Ectodermal cell (in vitro differentiated cells): Measurements from ENCODE around the gene EVC2.

Experiments used
- H3K27ac ChIP-seq: 2 replicates; pipeline ENCODE4 v1.7.0; 2013; ENCODE audit warnings: mild to moderate bottlenecking, low read depth, low read length; ENCODE audit not compliant: insufficient read depth, poor library complexity, severe bottlenecking
- H3K27me3 ChIP-seq: 2 replicates; pipeline ENCODE4 v1.7.0; 2013; ENCODE audit warnings: mild to moderate bottlenecking, low read length; ENCODE audit not compliant: insufficient read depth, control insufficient read depth, poor library complexity, severe bottlenecking
- H3K36me3 ChIP-seq: one replicate; pipeline ENCODE4 v1.7.0; 2013; ENCODE audit warnings: low read length; ENCODE audit not compliant: control insufficient read depth, insufficient read depth
- H3K4me1 ChIP-seq: one replicate; pipeline ENCODE4 v1.7.0; 2013; ENCODE audit warnings: low read length; ENCODE audit not compliant: control insufficient read depth, insufficient read depth
- H3K4me3 ChIP-seq: 2 replicates; pipeline ENCODE4 v1.7.0; 2013; ENCODE audit warnings: low read depth, low read length, control low read depth; ENCODE audit not compliant: insufficient read depth
- H3K9me3 ChIP-seq: 2 replicates; pipeline ENCODE4 v1.7.0; 2013; ENCODE audit warnings: mild to moderate bottlenecking, low read length, moderate library complexity; ENCODE audit not compliant: control insufficient read depth
- WGBS, 2 experiments: methylation state at CpG; one replicate each; pipeline ENCODE4 v1.1.7; 2013; ENCODE audit warnings: missing lambda C conversion rate in 2 of 2; 5-methylcytosine and 5-hydroxymethylcytosine counted together

EVC2 gene

DNA sequence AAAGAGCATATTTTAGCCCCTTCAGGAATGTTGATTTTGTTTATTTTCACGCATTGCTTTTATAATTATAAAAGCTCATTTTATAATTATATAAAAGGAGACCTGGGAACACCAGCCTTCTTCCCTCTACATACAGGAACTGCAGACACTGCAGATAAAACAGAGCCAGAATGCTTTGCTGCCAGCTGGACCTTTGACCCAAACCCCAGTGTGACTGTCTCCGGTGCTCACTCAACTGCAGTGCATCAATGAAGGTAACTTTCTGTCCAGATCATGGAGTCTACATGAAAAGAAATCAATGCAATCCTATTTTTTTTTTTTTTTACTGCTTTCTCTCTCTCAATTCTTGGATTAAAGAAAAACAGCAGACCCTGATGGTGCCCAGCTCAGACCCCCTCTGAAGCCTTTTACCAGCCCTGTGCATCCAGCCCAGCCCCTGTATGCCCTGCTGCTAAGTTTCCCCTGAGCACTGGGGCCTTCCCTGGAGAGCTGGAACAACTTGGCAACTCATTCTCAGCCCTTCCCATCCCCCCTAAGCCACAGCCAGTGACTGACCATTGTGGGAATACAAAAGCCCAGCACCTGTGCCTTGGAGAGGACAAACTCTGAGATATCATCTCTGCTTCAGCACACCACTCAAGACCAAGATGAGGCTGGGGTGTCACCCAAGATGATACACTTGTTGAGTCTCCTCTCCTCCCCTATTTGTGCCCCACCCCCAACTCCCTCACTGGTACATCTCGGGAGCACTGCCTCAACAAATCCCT, 182.1 kb downstream of the EVC2 start:
- Histone ChIP-seq H3K9me3 (no peaks in the 10 kb centered on the region), H3K4me3 (no peak overlapping the region), H3K36me3 (no peaks in the 10 kb centered on the region), H3K27ac (no peak overlapping the region), H3K27me3 (no peaks in the 10 kb centered on the region), H3K4me1 (peaks cover 21% of the 10 kb centered on the region)
- 64 to 70% methylated on average over 2 to 3 of the region's 3 CpGs for WGBS, 2 experiments

GRCh38 chr4:5524446-5525299, 183.7 kb downstream of the EVC2 start:
- WGBS, 2 experiments, result 91 to 92% methylated on average over 5 of the region's 5 CpGs
- Histone ChIP-seq H3K9me3 (no peaks in the 10 kb centered on the region), H3K27ac (no peak overlapping the region), H3K27me3 (no peaks in the 10 kb centered on the region), H3K36me3 (no peaks in the 10 kb centered on the region), H3K4me1 (peaks cover 21% of the 10 kb centered on the region), H3K4me3 (no peak overlapping the region)

GRCh38 chr4:5517372-5517771, 191.0 kb downstream of the EVC2 start:
- H3K4me1 ChIP-seq, result no peaks in the 10 kb centered on the region
- no peaks in the 10 kb centered on the region for H3K36me3 ChIP-seq
- H3K27ac ChIP-seq, result no peak overlapping the region
- 96% methylated on average over 4 of the region's 4 CpGs for WGBS, 2 experiments
- no peaks in the 10 kb centered on the region for H3K9me3 ChIP-seq
- H3K27me3 ChIP-seq, result no peaks in the 10 kb centered on the region
- H3K4me3 ChIP-seq, result no peak overlapping the region

DNA sequence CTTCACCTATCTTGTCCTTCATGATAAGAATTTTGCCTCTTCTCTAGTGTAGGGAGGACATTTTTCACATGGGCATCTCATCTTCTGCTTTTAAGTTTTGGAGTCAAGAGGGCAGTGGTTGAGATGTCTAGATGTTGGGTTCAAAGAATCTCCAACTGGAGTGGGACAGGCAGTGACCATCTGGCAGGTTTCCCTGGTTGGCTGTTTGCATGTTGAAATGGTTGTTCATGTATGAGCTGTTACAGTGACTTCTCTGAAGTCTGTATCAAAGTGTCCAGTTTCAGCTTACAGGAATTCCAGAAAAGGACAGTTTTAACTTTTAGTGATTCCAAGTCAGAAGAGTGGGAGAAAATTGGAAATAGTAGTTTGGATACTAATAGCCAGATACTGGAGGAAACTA, 192.7 kb downstream of the EVC2 start:
- Histone ChIP-seq H3K27ac (no peak overlapping the region), H3K4me3 (no peak overlapping the region), H3K9me3 (no peaks in the 10 kb centered on the region), H3K4me1 (no peaks in the 10 kb centered on the region), H3K36me3 (no peaks in the 10 kb centered on the region), H3K27me3 (no peaks in the 10 kb centered on the region)
